Caki2 (cell line): ENCODE data around the gene SMARCD1. TPM values are rescaled to one million over a fixed set of nuclear protein-coding genes. Genes with fewer than 3 reads are reported as not detected.

Source experiments
- DNase-seq: peaks from one replicate; pipeline ENCODE4 v3.0.0-alpha.2; 2015; ENCODE audit warnings: low read depth
- in situ Hi-C: cut with HindIII; loops from 2 replicates; pipeline ENCODE4 v1.10.0; 2016; ENCODE audit warnings: low sequenced_read_pairs, low pct_unique_long_range_greater_than_20kb, mixed read lengths
- total RNA-seq: library from RNA; depleted of rRNA; stranded (reverse); fragments of >200 nt; shearing (Covaris generic); gene quantifications from 2 replicates; pipeline ENCODE4 v1.2.3, GENCODE V29; 2014; ENCODE audit warnings: low replicate concordance; rRNA removed

SMARCD1 gene
- total RNA-seq, 1 experiment from 2014 or later, result 61.0 TPM

- in situ Hi-C loops, result no loop called here
Observed at GRCh38 chr12:50149311-50149710, 64.2 kb downstream of the SMARCD1 start.

More at GRCh38 chr12:50149311-50149710, 64.2 kb downstream of the SMARCD1 start:
- DNase-seq, result no peak

Other genes starting within 250 kb of the SMARCD1 start
- 3.2 and 3.4 TPM in 2 replicates for gene BCDIN3D, start 242.2 kb upstream of the SMARCD1 start, total RNA-seq
- gene FAIM2, start 181.4 kb upstream of the SMARCD1 start, total RNA-seq, result not detected in 2 replicates
- gene AQP2, start 134.6 kb upstream of the SMARCD1 start, total RNA-seq, result not detected in 2 replicates
- not detected in 2 replicates for gene AQP5, start 123.5 kb upstream of the SMARCD1 start, total RNA-seq
- not detected in 2 replicates for gene AQP6, start 112.4 kb upstream of the SMARCD1 start, total RNA-seq
- gene RACGAP1, start 59.8 kb upstream of the SMARCD1 start, total RNA-seq, result 195 and 213 TPM in 2 replicates
- gene ASIC1, start 27.7 kb upstream of the SMARCD1 start, total RNA-seq, result 0.74 and 5.8 TPM in 2 replicates
- not detected in 2 replicates for gene GPD1, start 18.7 kb downstream of the SMARCD1 start, total RNA-seq
- 74.0 and 127 TPM in 2 replicates for gene COX14, start 26.9 kb downstream of the SMARCD1 start, total RNA-seq
- gene CERS5, start 82.0 kb downstream of the SMARCD1 start, total RNA-seq, result 47.1 and 78.6 TPM in 2 replicates
- 22.0 and 25.7 TPM in 2 replicates for gene LIMA1, start 198.2 kb downstream of the SMARCD1 start, total RNA-seq